BLaER1 (cell line): ENCODE data around the gene CREG2.

Experiments
- H3K27ac ChIP-seq: shearing (Covaris generic); formaldehyde crosslinking; 2 replicates; pipeline ENCODE4 v1.8.1; 2022
- H3K27me3 ChIP-seq: shearing (Covaris generic); formaldehyde crosslinking; 2 replicates; pipeline ENCODE4 v1.8.1; 2022
- H3K36me3 ChIP-seq: shearing (Covaris generic); formaldehyde crosslinking; 2 replicates; pipeline ENCODE4 v1.8.1; 2022
- H3K4me1 ChIP-seq: shearing (Covaris generic); formaldehyde crosslinking; 2 replicates; pipeline ENCODE4 v1.8.1; 2022
- H3K4me2 ChIP-seq: shearing (Covaris generic); formaldehyde crosslinking; 2 replicates; pipeline ENCODE4 v1.8.1; 2022
- H3K4me3 ChIP-seq: shearing (Covaris generic); formaldehyde crosslinking; 2 replicates; pipeline ENCODE4 v1.8.1; 2022
- H3K9ac ChIP-seq: shearing (Covaris generic); formaldehyde crosslinking; 2 replicates; pipeline ENCODE4 v1.8.1; 2022
- H3K9me3 ChIP-seq: shearing (Covaris generic); formaldehyde crosslinking; 2 replicates; pipeline ENCODE4 v1.8.1; 2022
- H4K20me1 ChIP-seq: shearing (Covaris generic); formaldehyde crosslinking; 2 replicates; pipeline ENCODE4 v1.8.1; 2022
- Cebpa-rat ChIP-seq: shearing (Covaris generic); IDR thresholded peaks from 2 replicates; pipeline ENCODE4 v1.8.1; 2022

CREG2 gene

DNA sequence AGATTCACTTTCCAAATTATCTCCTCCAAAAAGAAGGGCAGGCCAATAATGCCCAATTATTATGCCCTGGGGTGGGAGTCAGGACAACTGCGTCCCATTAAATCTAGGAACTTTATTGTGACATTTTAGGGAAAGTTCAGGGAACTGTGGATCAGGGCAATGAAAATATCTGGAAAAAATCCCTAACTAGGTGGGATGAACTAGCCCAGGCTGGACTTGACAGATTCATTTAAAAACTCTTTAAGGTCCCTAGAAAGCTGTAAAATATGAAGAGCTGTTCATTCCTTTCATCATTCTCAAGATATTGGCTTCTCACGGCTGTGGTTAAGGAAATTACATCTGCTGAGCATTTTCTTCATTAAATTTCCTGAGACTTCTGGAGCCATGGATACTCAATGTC, 8.2 kb downstream of the CREG2 start:
- no peak overlapping the region for H3K4me2 ChIP-seq
- H4K20me1 ChIP-seq, result no peaks in the 10 kb centered on the region
- TF ChIP-seq Cebpa-rat, result no peak
- H3K9ac ChIP-seq, result no peak overlapping the region
- H3K27me3 ChIP-seq, result no peaks in the 10 kb centered on the region
- H3K27ac ChIP-seq, result no peak overlapping the region
- no peaks in the 10 kb centered on the region for H3K36me3 ChIP-seq
- H3K4me1 ChIP-seq, result peaks cover 30% of the 10 kb centered on the region
- H3K4me3 ChIP-seq, result no peak overlapping the region
- no peaks in the 10 kb centered on the region for H3K9me3 ChIP-seq

GRCh38 chr2:101375653-101376052, 11.7 kb downstream of the CREG2 start:
- peaks cover 16% of the 10 kb centered on the region for H3K4me1 ChIP-seq
- H3K27me3 ChIP-seq, result no peaks in the 10 kb centered on the region
- H4K20me1 ChIP-seq, result no peaks in the 10 kb centered on the region
- peaks cover 9% of the 10 kb centered on the region; the same call in 1 of the 2 replicates for H3K9me3 ChIP-seq
- H3K4me3 ChIP-seq, result no peak overlapping the region
- no peak overlapping the region for H3K4me2 ChIP-seq
- no peaks in the 10 kb centered on the region for H3K36me3 ChIP-seq
- no peak overlapping the region for H3K9ac ChIP-seq
- H3K27ac ChIP-seq, result no peak overlapping the region
- no peak for TF ChIP-seq Cebpa-rat

GRCh38 chr2:101374821-101375561, 12.3 kb downstream of the CREG2 start:
- Histone ChIP-seq H3K9me3 (peaks cover 9% of the 10 kb centered on the region; the same call in 1 of the 2 replicates), H3K4me3 (no peak overlapping the region), H3K9ac (no peak overlapping the region), H4K20me1 (no peaks in the 10 kb centered on the region), H3K27ac (no peak overlapping the region), H3K36me3 (no peaks in the 10 kb centered on the region), H3K4me1 (peaks cover 9% of the 10 kb centered on the region), H3K4me2 (no peak overlapping the region), H3K27me3 (no peaks in the 10 kb centered on the region)
- no peak for TF ChIP-seq Cebpa-rat

- Histone ChIP-seq H3K27me3 (no peaks in the 10 kb centered on the region), H3K9ac (no peak overlapping the region), H3K27ac (no peak overlapping the region), H3K4me3 (no peak overlapping the region), H3K36me3 (no peaks in the 10 kb centered on the region), H4K20me1 (no peaks in the 10 kb centered on the region), H3K9me3 (peaks cover 9% of the 10 kb centered on the region; the same call in 1 of the 2 replicates), H3K4me2 (no peak overlapping the region), H3K4me1 (0 out of 2 replicates have a peak, but pooled peaks cover 8% of the 10 kb centered on the region)
- no peak for TF ChIP-seq Cebpa-rat
These were observed 14.5 kb downstream of the CREG2 start for GRCh38 chr2:101372792-101373191.

GRCh38 chr2:101371636-101372035, 15.7 kb downstream of the CREG2 start:
- H3K27ac ChIP-seq, result no peak overlapping the region
- no peaks in the 10 kb centered on the region for H3K27me3 ChIP-seq
- H3K4me2 ChIP-seq, result no peak overlapping the region
- peaks cover 9% of the 10 kb centered on the region; the same call in 1 of the 2 replicates for H3K9me3 ChIP-seq
- H3K9ac ChIP-seq, result no peak overlapping the region
- H3K4me3 ChIP-seq, result no peak overlapping the region
- no peak for TF ChIP-seq Cebpa-rat
- no peaks in the 10 kb centered on the region for H4K20me1 ChIP-seq
- H3K4me1 ChIP-seq, result 0 out of 2 replicates have a peak, but pooled peaks cover 8% of the 10 kb centered on the region
- no peaks in the 10 kb centered on the region for H3K36me3 ChIP-seq

- Histone ChIP-seq H3K27me3 (no peaks in the 10 kb centered on the region), H3K4me2 (no peak overlapping the region), H3K9ac (no peak overlapping the region), H3K36me3 (no peaks in the 10 kb centered on the region), H4K20me1 (no peaks in the 10 kb centered on the region), H3K9me3 (peaks cover 9% of the 10 kb centered on the region; the same call in 1 of the 2 replicates), H3K27ac (no peak overlapping the region), H3K4me3 (no peak overlapping the region), H3K4me1 (no peaks in the 10 kb centered on the region)
- TF ChIP-seq Cebpa-rat, result no peak
These were observed 18.2 kb downstream of the CREG2 start for GRCh38 chr2:101369100-101369499.

DNA sequence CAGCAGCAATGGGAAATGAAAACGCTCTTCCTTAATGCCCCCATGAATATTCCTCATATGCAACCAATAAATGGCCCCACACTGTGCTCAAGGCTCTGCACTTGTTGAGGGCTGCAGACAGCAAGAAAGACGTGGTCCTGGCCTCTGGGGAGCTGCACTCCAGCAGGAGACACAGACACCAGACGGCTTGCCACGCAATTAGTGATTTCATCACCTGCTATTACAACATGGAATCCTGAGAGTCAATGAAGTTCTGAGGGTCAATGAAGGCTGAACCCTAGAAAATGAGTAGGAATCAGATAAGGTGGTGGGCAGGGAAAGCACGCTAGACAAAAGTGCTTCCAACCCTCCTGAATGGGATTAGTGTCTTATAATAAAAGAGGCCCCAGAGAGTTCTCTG, 18.9 kb downstream of the CREG2 start:
- TF ChIP-seq Cebpa-rat, result no peak
- H3K9ac ChIP-seq, result no peak overlapping the region
- H3K4me2 ChIP-seq, result no peak overlapping the region
- no peaks in the 10 kb centered on the region for H3K4me1 ChIP-seq
- no peaks in the 10 kb centered on the region for H3K27me3 ChIP-seq
- H3K9me3 ChIP-seq, result peaks cover 9% of the 10 kb centered on the region; the same call in 1 of the 2 replicates
- H4K20me1 ChIP-seq, result no peaks in the 10 kb centered on the region
- H3K27ac ChIP-seq, result no peak overlapping the region
- H3K36me3 ChIP-seq, result no peaks in the 10 kb centered on the region
- H3K4me3 ChIP-seq, result no peak overlapping the region

GRCh38 chr2:101367508-101367907, 19.8 kb downstream of the CREG2 start:
- Histone ChIP-seq H3K27me3 (no peaks in the 10 kb centered on the region), H4K20me1 (no peaks in the 10 kb centered on the region)

GRCh38 chr2:101364878-101365277, 22.4 kb downstream of the CREG2 start:
- Histone ChIP-seq H3K27me3 (no peaks in the 10 kb centered on the region), H3K36me3 (no peaks in the 10 kb centered on the region), H3K4me3 (no peak overlapping the region), H3K4me2 (no peak overlapping the region), H3K9me3 (no peaks in the 10 kb centered on the region), H3K4me1 (no peaks in the 10 kb centered on the region), H3K9ac (no peak overlapping the region), H4K20me1 (no peaks in the 10 kb centered on the region), H3K27ac (no peak overlapping the region)
- TF ChIP-seq Cebpa-rat, result no peak

More at GRCh38 chr2:101367508-101367907, 19.8 kb downstream of the CREG2 start:
- Histone ChIP-seq H3K4me1 (no peaks in the 10 kb centered on the region), H3K36me3 (no peaks in the 10 kb centered on the region), H3K27ac (no peak overlapping the region), H3K4me2 (no peak overlapping the region), H3K9ac (no peak overlapping the region), H3K9me3 (no peaks in the 10 kb centered on the region), H3K4me3 (no peak overlapping the region)
- no peak for TF ChIP-seq Cebpa-rat

- Histone ChIP-seq H3K4me2 (no peak overlapping the region), H3K36me3 (no peaks in the 10 kb centered on the region), H3K27ac (no peak overlapping the region), H3K4me1 (no peaks in the 10 kb centered on the region), H3K9me3 (no peaks in the 10 kb centered on the region), H3K27me3 (no peaks in the 10 kb centered on the region), H3K9ac (no peak overlapping the region), H3K4me3 (no peak overlapping the region), H4K20me1 (no peaks in the 10 kb centered on the region)
- no peak for TF ChIP-seq Cebpa-rat
These were observed 24.5 kb downstream of the CREG2 start for GRCh38 chr2:101362777-101363176.

DNA sequence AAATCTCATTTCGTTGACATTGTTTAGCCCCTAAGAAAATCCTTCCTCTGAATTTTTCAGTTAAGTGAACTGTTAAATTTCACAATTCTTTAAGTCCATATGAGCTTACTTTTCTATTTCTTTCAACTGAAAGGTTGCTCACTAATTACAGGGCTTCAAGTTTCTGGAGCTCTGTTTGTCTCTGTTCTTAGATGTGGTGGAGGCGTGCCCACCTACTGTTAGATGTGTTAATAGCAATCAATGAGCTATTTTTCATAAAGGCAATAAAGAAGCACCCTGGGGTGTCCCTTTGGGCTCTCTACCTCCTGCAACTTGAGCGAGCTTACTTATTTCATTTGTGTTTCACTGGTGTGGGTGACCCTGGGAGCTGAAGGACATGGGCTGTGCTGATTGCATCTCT, 25.0 kb downstream of the CREG2 start:
- Histone ChIP-seq H3K4me3 (no peak overlapping the region), H3K27me3 (no peaks in the 10 kb centered on the region), H3K9me3 (no peaks in the 10 kb centered on the region), H3K4me1 (no peaks in the 10 kb centered on the region), H3K4me2 (no peak overlapping the region), H3K36me3 (no peaks in the 10 kb centered on the region), H3K27ac (no peak overlapping the region), H4K20me1 (no peaks in the 10 kb centered on the region), H3K9ac (no peak overlapping the region)
- no peak for TF ChIP-seq Cebpa-rat
